DMS153 (cell line): Measurements from ENCODE around the gene DIDO1.

Experiments used
- DNase-seq: peaks from one replicate; lab custom pipeline; 2025; lab: John Stamatoyannopoulos, UW

DIDO1 gene

GRCh38 chr20:62926229-62927127, at the start of gene DIDO1:
Gene DIDO1 (minus strand): TSS chr20:62926505.
- DNase-seq, result peak; percentile 66

- no peak for DNase-seq
Observed at GRCh38 chr20:62975251-62975760, 49.0 kb upstream of the DIDO1 start.

- no peak for DNase-seq
Observed at GRCh38 chr20:62972845-62973745, 46.8 kb upstream of the DIDO1 start.

GRCh38 chr20:62971950-62972844, 45.9 kb upstream of the DIDO1 start:
- peak; percentile 66 for DNase-seq

- DNase-seq, result no peak
Observed at GRCh38 chr20:62971211-62971949, 45.1 kb upstream of the DIDO1 start.

GRCh38 chr20:62970307-62971210, 44.3 kb upstream of the DIDO1 start:
- DNase-seq, result no peak

GRCh38 chr20:62969939-62970306, 43.6 kb upstream of the DIDO1 start:
- no peak for DNase-seq

- no peak for DNase-seq
Observed at GRCh38 chr20:62969179-62969760, 43.0 kb upstream of the DIDO1 start.

GRCh38 chr20:62968378-62969178, 42.3 kb upstream of the DIDO1 start:
- no peak for DNase-seq

GRCh38 chr20:62967628-62968351, 41.5 kb upstream of the DIDO1 start:
- no peak for DNase-seq

GRCh38 chr20:62967149-62967501, 40.8 kb upstream of the DIDO1 start:
- no peak for DNase-seq

- DNase-seq, result no peak
Observed at GRCh38 chr20:62966212-62967148, 40.2 kb upstream of the DIDO1 start.

- no peak for DNase-seq
Observed at GRCh38 chr20:62965363-62965771, 39.1 kb upstream of the DIDO1 start.

- no peak for DNase-seq
Observed at GRCh38 chr20:62964700-62965099, 38.4 kb upstream of the DIDO1 start.

GRCh38 chr20:62963614-62964397, 37.5 kb upstream of the DIDO1 start:
- no peak for DNase-seq
